Measurements from ENCODE around the gene CCDC66. TPM values are rescaled to one million over a fixed set of nuclear protein-coding genes. Genes with fewer than 3 reads are reported as not detected.
A peak's percentile ranks its signal among the peaks of the same experiment; 100 is the strongest.

The CCDC66 gene
- total RNA-seq, 1 experiment from 2014 or later, result 23.0 TPM

DNA sequence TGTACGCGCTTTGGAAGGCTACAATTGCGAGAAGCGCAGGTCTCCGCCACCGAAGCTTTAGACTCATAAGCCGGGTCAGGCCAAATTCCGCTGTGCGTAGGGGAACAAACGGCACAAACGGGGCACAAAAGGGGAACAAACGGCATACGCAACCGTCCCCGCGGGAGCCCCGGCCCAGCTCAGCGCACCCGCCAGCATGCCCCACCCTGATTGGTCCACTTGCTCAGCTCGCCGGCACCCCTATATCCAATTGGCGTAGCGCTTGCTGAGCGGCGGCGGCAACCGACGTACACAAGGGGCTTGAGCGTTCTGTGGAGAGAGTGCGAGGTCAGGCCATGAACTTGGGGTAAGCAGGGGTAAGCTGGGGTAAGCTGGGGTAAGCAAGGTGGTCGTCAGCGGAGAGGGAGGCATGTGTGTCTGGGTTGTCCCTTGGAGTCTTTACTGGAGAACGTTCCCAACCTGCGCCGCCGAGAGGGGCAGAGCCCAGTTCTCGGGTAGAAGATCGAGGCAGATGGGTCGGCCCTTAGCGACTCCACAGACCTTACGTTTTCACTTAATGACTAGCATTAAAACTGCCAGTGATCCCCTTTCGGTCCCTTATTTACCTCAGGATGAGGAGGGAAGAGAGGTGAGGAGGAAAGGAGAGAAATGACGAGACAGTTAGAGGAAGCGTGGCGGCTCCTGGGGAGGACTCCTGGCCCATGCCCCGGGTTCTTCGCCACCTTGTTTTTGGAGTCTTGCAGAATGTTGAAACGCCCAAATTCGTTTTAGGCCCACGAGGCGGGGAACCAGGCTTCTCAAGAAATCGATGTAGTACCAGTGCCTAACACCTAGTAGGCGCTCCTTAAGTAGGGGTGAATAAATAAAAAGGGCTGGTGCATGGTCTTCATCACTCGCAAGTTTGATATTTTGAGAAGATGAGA is at the start of gene CCDC66 (continued):
- TF ChIP-seq, protein P1, sequence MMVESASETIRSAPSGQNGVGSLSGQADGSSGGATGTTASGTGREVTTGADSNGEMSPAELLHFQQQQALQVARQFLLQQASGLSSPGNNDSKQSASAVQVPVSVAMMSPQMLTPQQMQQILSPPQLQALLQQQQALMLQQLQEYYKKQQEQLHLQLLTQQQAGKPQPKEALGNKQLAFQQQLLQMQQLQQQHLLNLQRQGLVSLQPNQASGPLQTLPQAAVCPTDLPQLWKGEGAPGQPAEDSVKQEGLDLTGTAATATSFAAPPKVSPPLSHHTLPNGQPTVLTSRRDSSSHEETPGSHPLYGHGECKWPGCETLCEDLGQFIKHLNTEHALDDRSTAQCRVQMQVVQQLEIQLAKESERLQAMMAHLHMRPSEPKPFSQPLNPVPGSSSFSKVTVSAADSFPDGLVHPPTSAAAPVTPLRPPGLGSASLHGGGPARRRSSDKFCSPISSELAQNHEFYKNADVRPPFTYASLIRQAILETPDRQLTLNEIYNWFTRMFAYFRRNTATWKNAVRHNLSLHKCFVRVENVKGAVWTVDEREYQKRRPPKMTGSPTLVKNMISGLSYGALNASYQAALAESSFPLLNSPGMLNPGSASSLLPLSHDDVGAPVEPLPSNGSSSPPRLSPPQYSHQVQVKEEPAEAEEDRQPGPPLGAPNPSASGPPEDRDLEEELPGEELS (CRISPR knock-in tag; IDR thresholded peaks at IDR 0.05), result peak; percentile 76; the same call in 1 of the 2 replicates
- no peak for TF ChIP-seq NR2C2 (CRISPR knock-in tag; IDR thresholded peaks at IDR 0.05)
- no peak for TF ChIP-seq ZNF263 (CRISPR knock-in tag; IDR thresholded peaks at IDR 0.05; ENCODE audit: low read depth)
- TF ChIP-seq, protein P2, sequence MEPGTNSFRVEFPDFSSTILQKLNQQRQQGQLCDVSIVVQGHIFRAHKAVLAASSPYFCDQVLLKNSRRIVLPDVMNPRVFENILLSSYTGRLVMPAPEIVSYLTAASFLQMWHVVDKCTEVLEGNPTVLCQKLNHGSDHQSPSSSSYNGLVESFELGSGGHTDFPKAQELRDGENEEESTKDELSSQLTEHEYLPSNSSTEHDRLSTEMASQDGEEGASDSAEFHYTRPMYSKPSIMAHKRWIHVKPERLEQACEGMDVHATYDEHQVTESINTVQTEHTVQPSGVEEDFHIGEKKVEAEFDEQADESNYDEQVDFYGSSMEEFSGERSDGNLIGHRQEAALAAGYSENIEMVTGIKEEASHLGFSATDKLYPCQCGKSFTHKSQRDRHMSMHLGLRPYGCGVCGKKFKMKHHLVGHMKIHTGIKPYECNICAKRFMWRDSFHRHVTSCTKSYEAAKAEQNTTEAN (CRISPR knock-in tag; IDR thresholded peaks at IDR 0.05), result peak; percentile 94
- TF ChIP-seq NR1H2 (CRISPR knock-in tag; IDR thresholded peaks at IDR 0.05), result no peak
- peak; percentile 95 for TF ChIP-seq FOXP1 (CRISPR knock-in tag; IDR thresholded peaks at IDR 0.05; ENCODE audit: borderline replicate concordance)
- TF ChIP-seq SMAD3 (CRISPR knock-in tag; IDR thresholded peaks at IDR 0.05; ENCODE audit: borderline replicate concordance), result peak; percentile 73; the same call in 1 of the 2 replicates
- TF ChIP-seq, protein P3, sequence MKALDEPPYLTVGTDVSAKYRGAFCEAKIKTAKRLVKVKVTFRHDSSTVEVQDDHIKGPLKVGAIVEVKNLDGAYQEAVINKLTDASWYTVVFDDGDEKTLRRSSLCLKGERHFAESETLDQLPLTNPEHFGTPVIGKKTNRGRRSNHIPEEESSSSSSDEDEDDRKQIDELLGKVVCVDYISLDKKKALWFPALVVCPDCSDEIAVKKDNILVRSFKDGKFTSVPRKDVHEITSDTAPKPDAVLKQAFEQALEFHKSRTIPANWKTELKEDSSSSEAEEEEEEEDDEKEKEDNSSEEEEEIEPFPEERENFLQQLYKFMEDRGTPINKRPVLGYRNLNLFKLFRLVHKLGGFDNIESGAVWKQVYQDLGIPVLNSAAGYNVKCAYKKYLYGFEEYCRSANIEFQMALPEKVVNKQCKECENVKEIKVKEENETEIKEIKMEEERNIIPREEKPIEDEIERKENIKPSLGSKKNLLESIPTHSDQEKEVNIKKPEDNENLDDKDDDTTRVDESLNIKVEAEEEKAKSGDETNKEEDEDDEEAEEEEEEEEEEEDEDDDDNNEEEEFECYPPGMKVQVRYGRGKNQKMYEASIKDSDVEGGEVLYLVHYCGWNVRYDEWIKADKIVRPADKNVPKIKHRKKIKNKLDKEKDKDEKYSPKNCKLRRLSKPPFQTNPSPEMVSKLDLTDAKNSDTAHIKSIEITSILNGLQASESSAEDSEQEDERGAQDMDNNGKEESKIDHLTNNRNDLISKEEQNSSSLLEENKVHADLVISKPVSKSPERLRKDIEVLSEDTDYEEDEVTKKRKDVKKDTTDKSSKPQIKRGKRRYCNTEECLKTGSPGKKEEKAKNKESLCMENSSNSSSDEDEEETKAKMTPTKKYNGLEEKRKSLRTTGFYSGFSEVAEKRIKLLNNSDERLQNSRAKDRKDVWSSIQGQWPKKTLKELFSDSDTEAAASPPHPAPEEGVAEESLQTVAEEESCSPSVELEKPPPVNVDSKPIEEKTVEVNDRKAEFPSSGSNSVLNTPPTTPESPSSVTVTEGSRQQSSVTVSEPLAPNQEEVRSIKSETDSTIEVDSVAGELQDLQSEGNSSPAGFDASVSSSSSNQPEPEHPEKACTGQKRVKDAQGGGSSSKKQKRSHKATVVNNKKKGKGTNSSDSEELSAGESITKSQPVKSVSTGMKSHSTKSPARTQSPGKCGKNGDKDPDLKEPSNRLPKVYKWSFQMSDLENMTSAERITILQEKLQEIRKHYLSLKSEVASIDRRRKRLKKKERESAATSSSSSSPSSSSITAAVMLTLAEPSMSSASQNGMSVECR (CRISPR knock-in tag; IDR thresholded peaks at IDR 0.05; ENCODE audit: borderline replicate concordance), result peak; percentile 83; the same call in 1 of the 2 replicates
- TF ChIP-seq, protein P4, sequence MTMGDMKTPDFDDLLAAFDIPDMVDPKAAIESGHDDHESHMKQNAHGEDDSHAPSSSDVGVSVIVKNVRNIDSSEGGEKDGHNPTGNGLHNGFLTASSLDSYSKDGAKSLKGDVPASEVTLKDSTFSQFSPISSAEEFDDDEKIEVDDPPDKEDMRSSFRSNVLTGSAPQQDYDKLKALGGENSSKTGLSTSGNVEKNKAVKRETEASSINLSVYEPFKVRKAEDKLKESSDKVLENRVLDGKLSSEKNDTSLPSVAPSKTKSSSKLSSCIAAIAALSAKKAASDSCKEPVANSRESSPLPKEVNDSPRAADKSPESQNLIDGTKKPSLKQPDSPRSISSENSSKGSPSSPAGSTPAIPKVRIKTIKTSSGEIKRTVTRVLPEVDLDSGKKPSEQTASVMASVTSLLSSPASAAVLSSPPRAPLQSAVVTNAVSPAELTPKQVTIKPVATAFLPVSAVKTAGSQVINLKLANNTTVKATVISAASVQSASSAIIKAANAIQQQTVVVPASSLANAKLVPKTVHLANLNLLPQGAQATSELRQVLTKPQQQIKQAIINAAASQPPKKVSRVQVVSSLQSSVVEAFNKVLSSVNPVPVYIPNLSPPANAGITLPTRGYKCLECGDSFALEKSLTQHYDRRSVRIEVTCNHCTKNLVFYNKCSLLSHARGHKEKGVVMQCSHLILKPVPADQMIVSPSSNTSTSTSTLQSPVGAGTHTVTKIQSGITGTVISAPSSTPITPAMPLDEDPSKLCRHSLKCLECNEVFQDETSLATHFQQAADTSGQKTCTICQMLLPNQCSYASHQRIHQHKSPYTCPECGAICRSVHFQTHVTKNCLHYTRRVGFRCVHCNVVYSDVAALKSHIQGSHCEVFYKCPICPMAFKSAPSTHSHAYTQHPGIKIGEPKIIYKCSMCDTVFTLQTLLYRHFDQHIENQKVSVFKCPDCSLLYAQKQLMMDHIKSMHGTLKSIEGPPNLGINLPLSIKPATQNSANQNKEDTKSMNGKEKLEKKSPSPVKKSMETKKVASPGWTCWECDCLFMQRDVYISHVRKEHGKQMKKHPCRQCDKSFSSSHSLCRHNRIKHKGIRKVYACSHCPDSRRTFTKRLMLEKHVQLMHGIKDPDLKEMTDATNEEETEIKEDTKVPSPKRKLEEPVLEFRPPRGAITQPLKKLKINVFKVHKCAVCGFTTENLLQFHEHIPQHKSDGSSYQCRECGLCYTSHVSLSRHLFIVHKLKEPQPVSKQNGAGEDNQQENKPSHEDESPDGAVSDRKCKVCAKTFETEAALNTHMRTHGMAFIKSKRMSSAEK (CRISPR knock-in tag; IDR thresholded peaks at IDR 0.05; ENCODE audit: borderline replicate concordance), result no peak
- TF ChIP-seq TCF7 (CRISPR knock-in tag; IDR thresholded peaks at IDR 0.05; ENCODE audit: low read depth), result no peak
- TF ChIP-seq PRRX2 (CRISPR knock-in tag; IDR thresholded peaks at IDR 0.05), result no peak
- TF ChIP-seq, protein P5, sequence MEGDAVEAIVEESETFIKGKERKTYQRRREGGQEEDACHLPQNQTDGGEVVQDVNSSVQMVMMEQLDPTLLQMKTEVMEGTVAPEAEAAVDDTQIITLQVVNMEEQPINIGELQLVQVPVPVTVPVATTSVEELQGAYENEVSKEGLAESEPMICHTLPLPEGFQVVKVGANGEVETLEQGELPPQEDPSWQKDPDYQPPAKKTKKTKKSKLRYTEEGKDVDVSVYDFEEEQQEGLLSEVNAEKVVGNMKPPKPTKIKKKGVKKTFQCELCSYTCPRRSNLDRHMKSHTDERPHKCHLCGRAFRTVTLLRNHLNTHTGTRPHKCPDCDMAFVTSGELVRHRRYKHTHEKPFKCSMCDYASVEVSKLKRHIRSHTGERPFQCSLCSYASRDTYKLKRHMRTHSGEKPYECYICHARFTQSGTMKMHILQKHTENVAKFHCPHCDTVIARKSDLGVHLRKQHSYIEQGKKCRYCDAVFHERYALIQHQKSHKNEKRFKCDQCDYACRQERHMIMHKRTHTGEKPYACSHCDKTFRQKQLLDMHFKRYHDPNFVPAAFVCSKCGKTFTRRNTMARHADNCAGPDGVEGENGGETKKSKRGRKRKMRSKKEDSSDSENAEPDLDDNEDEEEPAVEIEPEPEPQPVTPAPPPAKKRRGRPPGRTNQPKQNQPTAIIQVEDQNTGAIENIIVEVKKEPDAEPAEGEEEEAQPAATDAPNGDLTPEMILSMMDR (IDR thresholded peaks at IDR 0.05), result peak; percentile 40
- TF ChIP-seq ZNF232 (CRISPR knock-in tag; IDR thresholded peaks at IDR 0.05), result peak; percentile 97
- TF ChIP-seq, protein P6, sequence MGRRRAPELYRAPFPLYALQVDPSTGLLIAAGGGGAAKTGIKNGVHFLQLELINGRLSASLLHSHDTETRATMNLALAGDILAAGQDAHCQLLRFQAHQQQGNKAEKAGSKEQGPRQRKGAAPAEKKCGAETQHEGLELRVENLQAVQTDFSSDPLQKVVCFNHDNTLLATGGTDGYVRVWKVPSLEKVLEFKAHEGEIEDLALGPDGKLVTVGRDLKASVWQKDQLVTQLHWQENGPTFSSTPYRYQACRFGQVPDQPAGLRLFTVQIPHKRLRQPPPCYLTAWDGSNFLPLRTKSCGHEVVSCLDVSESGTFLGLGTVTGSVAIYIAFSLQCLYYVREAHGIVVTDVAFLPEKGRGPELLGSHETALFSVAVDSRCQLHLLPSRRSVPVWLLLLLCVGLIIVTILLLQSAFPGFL (CRISPR knock-in tag; IDR thresholded peaks at IDR 0.05; ENCODE audit: borderline replicate concordance), result no peak
- TF ChIP-seq, protein P7, sequence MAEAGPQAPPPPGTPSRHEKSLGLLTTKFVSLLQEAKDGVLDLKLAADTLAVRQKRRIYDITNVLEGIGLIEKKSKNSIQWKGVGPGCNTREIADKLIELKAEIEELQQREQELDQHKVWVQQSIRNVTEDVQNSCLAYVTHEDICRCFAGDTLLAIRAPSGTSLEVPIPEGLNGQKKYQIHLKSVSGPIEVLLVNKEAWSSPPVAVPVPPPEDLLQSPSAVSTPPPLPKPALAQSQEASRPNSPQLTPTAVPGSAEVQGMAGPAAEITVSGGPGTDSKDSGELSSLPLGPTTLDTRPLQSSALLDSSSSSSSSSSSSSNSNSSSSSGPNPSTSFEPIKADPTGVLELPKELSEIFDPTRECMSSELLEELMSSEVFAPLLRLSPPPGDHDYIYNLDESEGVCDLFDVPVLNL (CRISPR knock-in tag; IDR thresholded peaks at IDR 0.05; ENCODE audit: borderline replicate concordance, low read depth), result no peak
- TF ChIP-seq, protein P8, sequence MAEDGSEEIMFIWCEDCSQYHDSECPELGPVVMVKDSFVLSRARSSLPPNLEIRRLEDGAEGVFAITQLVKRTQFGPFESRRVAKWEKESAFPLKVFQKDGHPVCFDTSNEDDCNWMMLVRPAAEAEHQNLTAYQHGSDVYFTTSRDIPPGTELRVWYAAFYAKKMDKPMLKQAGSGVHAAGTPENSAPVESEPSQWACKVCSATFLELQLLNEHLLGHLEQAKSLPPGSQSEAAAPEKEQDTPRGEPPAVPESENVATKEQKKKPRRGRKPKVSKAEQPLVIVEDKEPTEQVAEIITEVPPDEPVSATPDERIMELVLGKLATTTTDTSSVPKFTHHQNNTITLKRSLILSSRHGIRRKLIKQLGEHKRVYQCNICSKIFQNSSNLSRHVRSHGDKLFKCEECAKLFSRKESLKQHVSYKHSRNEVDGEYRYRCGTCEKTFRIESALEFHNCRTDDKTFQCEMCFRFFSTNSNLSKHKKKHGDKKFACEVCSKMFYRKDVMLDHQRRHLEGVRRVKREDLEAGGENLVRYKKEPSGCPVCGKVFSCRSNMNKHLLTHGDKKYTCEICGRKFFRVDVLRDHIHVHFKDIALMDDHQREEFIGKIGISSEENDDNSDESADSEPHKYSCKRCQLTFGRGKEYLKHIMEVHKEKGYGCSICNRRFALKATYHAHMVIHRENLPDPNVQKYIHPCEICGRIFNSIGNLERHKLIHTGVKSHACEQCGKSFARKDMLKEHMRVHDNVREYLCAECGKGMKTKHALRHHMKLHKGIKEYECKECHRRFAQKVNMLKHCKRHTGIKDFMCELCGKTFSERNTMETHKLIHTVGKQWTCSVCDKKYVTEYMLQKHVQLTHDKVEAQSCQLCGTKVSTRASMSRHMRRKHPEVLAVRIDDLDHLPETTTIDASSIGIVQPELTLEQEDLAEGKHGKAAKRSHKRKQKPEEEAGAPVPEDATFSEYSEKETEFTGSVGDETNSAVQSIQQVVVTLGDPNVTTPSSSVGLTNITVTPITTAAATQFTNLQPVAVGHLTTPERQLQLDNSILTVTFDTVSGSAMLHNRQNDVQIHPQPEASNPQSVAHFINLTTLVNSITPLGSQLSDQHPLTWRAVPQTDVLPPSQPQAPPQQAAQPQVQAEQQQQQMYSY (CRISPR knock-in tag; IDR thresholded peaks at IDR 0.05), result 0 out of 2 replicates have a peak, but pooled peaks have one; percentile 33

Measured in WTC11 (cell line).